Measurements from ENCODE around the gene COCH. TPM values are rescaled to one million over a fixed set of nuclear protein-coding genes. Genes with fewer than 3 reads are reported as not detected.

COCH gene
- total and polyA plus RNA-seq, 10 of the 15 experiments (the other 5 are each of a cell fraction or from before 2014, with no cell fraction given) = 1.8 to 8.3 (median 5.1) TPM

DNA sequence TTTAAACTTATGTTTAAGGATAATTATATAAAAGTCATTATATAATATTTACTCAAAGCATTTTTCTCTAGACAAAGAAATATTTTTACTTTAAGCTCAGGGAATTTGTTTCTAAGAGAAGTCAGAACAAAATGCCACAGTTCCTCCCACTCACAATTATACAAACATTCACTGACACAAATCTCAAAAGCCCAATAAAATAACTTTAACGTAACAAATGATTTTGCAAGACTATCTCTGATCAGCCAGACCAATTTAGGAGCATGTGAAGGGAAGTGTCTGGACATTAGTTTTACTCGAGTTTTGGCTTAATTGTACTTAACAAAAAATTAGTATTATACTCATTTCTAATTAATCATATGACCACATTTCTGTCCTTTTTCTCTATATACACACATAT, 41.2 kb downstream of the COCH start (continued):
- TF ChIP-seq, protein P1, sequence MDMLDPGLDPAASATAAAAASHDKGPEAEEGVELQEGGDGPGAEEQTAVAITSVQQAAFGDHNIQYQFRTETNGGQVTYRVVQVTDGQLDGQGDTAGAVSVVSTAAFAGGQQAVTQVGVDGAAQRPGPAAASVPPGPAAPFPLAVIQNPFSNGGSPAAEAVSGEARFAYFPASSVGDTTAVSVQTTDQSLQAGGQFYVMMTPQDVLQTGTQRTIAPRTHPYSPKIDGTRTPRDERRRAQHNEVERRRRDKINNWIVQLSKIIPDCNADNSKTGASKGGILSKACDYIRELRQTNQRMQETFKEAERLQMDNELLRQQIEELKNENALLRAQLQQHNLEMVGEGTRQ (IDR thresholded peaks at IDR 0.05; ENCODE audit: borderline replicate concordance, low read depth, low read length) = no peak
- TF ChIP-seq NFYB (IDR thresholded peaks at IDR 0.05; ENCODE audit: insufficient read depth, low read depth, low read length) (no peak), ZNF687 (IDR thresholded peaks at IDR 0.05) (no peak), ZNF384 (IDR thresholded peaks at IDR 0.05; ENCODE audit: borderline replicate concordance, low read depth, low read length) (no peak), FOXM1 (IDR thresholded peaks at IDR 0.05; ENCODE audit: low read depth, low read length) (no peak), EGR1 (IDR thresholded peaks at IDR 0.05; ENCODE audit: borderline replicate concordance in 1 of 2, low read depth in 2 of 2, low read length in 2 of 2) (no peak), CREB1 (IDR thresholded peaks at IDR 0.05; ENCODE audit: low read depth) (no peak), PAX5 (IDR thresholded peaks at IDR 0.05; ENCODE audit: borderline replicate concordance, low read depth, low read length) (no peak)

DNA sequence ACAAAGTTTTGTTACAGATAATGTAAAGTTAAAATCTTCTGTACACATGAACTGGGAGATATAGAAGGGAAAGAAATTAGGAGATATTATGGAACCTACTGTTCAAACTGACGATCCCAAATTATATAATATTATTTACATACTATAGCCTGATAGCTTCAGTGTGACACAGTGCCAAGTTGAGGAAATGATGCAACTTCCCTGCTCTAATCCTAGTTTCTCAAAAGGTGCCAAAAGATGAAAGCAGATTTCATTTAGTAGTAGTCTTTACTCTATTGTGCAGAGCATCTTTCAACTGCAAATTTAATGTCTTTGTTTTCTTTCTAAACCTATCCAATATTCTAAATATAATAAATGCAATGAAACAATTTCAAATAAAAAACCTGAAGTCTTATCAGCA, 46.9 kb downstream of the COCH start:
- no peak for ATAC-seq
- no peak overlapping the region for H3K4me3 ChIP-seq
- SMC1A ChIA-PET (ENCODE audit: uncharacterized antibody, unreplicated experiment) = no interaction called here
- POLR2A ChIA-PET = no interaction called here
- H3K9ac ChIP-seq (ENCODE audit: control insufficient read depth, insufficient read depth, low read length) = no peak overlapping the region
- in situ Hi-C loops (cut with MboI) = no loop called here
- WGBS (ENCODE audit: insufficient coverage, insufficient replicate concordance, low lambda C conversion rate, missing lambda C conversion rate) = 4% methylated on average over 1 of the region's 1 CpG
- no peak overlapping the region for H3K4me2 ChIP-seq (ENCODE audit: control insufficient read depth, insufficient read depth)
- H3K36me3 ChIP-seq (ENCODE audit: control insufficient read depth in 2 of 2, insufficient read depth in 2 of 2, low read length in 1 of 2) = peaks cover 0 to 2% of the 10 kb centered on the region in 2 experiments; a peak in 2 of 4 replicates
- CTCF ChIA-PET = no interaction called here
- RAD21 ChIA-PET (ENCODE audit: unreplicated experiment) = no interaction called here
- H3K9me3 ChIP-seq (replicated peaks; ENCODE audit: control insufficient read depth, insufficient read depth, low read length) = no peaks in the 10 kb centered on the region
- intact Hi-C loops (cut with micrococcal nuclease; ENCODE audit: unreplicated experiment) = no loop called here
- BruUV-seq (replicated peaks) = no TSS peak
- no peak for TF ChIP-seq SMAD1 (IDR thresholded peaks at IDR 0.05; ENCODE audit: low read depth, partially characterized antibody)
- TF ChIP-seq HCFC1 (IDR thresholded peaks at IDR 0.05; ENCODE audit: low read length) = no peak
- TF ChIP-seq HDAC2 (IDR thresholded peaks at IDR 0.05) = no peak
- no peak for TF ChIP-seq FOS (IDR thresholded peaks at IDR 0.05; ENCODE audit: borderline replicate concordance, extremely low read depth, insufficient read length)
- TF ChIP-seq, protein P2, sequence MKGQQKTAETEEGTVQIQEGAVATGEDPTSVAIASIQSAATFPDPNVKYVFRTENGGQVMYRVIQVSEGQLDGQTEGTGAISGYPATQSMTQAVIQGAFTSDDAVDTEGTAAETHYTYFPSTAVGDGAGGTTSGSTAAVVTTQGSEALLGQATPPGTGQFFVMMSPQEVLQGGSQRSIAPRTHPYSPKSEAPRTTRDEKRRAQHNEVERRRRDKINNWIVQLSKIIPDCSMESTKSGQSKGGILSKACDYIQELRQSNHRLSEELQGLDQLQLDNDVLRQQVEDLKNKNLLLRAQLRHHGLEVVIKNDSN (IDR thresholded peaks at IDR 0.05; ENCODE audit: borderline replicate concordance, extremely low read length, insufficient read depth, low read depth, low read length) = no peak
- no peak for TF ChIP-seq NBN (IDR thresholded peaks at IDR 0.05)
- DNase-seq (ENCODE audit: low read depth, low spot score) = no peak
- H3K27ac ChIP-seq (ENCODE audit: control insufficient read depth, insufficient read depth) = no peak overlapping the region
- H4K20me1 ChIP-seq (ENCODE audit: control insufficient read depth, insufficient read depth) = no peaks in the 10 kb centered on the region
- H2AFZ ChIP-seq (ENCODE audit: control insufficient read depth, low read depth, low read length) = no peak overlapping the region
- H3K27me3 ChIP-seq (replicated peaks in 1 of 2; ENCODE audit: control insufficient read depth in 2 of 2, insufficient read depth in 2 of 2, low read length in 1 of 2) = no peaks in the 10 kb centered on the region
- H3K79me2 ChIP-seq (ENCODE audit: control insufficient read depth, insufficient read depth, low read length) = no peaks in the 10 kb centered on the region
- no peaks in the 10 kb centered on the region for H3K4me1 ChIP-seq (ENCODE audit: control insufficient read depth, insufficient read depth, low read length)
- no peak for FAIRE-seq

All from GM12878 (cell line).